Osteocyte (in vitro differentiated cells): ENCODE results near the gene HIRIP3. TPM values are rescaled to one million over a fixed set of nuclear protein-coding genes. Genes with fewer than 3 reads are reported as not detected.

ENCODE experiments used
- DNase-seq: peaks from one replicate; pipeline ENCODE4 v3.0.0; 2021; ENCODE audit warnings: mixed read lengths; ENCODE audit not compliant: unreplicated experiment; ENCODE audit errors: extremely low spot score
- H3K27ac Mint-ChIP-seq: one replicate; pipeline ENCODE4 v1.8.0; 2021; ENCODE audit warnings: mild to moderate bottlenecking, mixed read lengths; ENCODE audit not compliant: unreplicated experiment
- H3K27me3 Mint-ChIP-seq: one replicate; pipeline ENCODE4 v1.8.0; 2021; ENCODE audit warnings: mixed read lengths; ENCODE audit not compliant: unreplicated experiment
- H3K36me3 Mint-ChIP-seq: one replicate; pipeline ENCODE4 v1.8.0; 2021; ENCODE audit warnings: mixed read lengths; ENCODE audit not compliant: unreplicated experiment
- H3K4me1 Mint-ChIP-seq: one replicate; pipeline ENCODE4 v1.8.0; 2021; ENCODE audit warnings: mixed read lengths; ENCODE audit not compliant: unreplicated experiment
- H3K4me3 Mint-ChIP-seq: one replicate; pipeline ENCODE4 v1.8.0; 2021; ENCODE audit warnings: mild to moderate bottlenecking, moderate library complexity, mixed read lengths; ENCODE audit not compliant: unreplicated experiment
- H3K9me3 Mint-ChIP-seq: one replicate; pipeline ENCODE4 v1.8.0; 2021; ENCODE audit warnings: mixed read lengths; ENCODE audit not compliant: unreplicated experiment
- total RNA-seq: library from RNA; stranded (reverse); gene quantifications from 2 replicates; pipeline ENCODE4 v1.2.1, GENCODE V29; 2021
- TF ChIP-seq, protein P1 (sequence below): fragments of 200-600 bp; sonication (generic); IDR thresholded peaks from 2 replicates; pipeline ENCODE4 v1.5.0; 2021; ENCODE audit warnings: antibody characterized with exemption, mild to moderate bottlenecking, moderate library complexity

Gene HIRIP3
- total RNA-seq, 1 donor from 2014 or later, result 12.5 TPM

DNA sequence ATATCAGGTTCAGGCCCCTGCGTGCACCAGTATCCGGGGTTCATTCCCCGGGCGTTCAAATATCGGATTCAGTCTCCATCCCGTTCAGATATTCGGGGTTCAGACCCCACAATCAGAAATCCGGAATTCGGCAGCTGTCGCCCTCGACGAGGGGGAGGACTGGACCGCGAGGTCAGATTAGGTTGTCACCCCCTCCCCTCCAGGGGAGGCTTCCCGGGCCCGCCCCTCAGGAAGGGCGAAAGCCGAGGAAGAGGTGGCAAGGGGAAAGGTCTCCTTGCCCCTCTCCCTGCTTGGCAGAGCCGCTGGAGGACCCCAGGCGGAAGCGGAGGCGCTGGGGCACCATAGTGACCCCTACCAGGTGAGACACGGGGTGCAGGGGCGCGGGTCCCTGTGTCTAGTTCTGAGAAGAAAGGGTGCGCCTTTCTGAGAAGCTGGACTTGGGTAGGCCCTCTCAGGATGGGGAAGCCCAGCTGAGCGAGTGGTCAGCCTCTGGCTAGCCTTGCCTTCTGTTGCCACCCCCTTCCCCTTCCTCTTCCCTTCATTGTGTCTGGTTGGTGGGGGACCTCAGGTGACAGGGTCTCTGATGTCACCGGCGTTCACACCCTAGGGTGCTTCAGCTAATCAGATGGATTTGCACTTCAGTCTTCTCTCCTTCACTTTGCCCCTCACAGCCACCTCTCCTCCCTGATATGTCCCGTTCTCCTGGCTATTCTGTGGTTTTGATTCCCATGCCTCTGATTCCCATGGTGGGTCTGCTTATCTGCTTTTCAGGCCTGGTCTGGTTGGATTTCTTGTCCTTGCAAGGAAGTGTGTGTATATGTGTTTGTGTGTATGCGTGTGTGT is 20.9 kb downstream of the HIRIP3 start:
- DNase-seq, result no peak

DNA sequence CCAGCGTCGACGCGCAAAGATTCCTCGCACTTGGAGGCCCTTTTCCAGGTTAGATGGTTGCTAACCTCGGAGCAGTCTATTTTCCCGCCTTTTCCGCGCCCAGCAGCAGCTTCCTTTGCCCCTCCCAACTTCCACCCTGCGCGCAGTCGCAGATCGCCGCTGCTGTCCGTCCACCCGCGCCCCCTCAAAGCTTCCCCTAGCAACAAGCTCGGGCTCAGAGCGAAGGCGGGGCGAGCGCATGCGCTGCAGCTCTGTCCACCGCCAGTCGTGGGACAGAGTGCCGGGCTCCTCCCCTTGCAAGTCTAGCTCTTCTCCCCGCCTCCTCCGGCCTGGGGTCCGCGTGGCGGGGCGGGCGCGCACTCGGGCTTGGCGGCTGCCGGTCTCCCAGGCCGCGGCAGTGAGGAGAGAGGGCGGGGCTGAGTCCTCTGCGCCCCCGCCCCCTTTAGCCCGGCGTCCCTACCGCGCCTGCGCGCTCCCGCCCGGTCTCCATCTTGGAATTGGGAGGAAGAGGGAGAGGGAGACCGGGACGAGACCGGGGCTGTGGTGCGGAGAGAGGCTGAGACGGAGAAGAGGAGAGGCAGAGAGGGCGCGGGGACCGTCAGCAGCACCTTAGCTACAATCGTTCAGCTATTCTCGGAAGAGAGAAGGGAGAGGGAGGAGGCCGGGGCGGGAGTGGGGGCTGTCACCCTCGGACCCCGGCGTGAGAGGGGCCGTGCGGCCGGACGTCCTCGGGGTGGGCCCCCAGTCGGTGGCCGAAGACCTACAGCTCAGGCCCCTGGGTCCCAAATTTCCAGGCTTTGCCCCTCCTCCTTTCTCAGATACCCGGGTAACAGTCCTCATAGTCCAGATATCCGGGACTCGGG is 21.8 kb downstream of the HIRIP3 start, which contains the start of gene TAOK2:
Gene TAOK2, plus strand, starts transcription at position 485 of the 863 bp plus-strand sequence. CDS start 3,905 bp downstream, outside the sequence.
- TF ChIP-seq, protein P1, sequence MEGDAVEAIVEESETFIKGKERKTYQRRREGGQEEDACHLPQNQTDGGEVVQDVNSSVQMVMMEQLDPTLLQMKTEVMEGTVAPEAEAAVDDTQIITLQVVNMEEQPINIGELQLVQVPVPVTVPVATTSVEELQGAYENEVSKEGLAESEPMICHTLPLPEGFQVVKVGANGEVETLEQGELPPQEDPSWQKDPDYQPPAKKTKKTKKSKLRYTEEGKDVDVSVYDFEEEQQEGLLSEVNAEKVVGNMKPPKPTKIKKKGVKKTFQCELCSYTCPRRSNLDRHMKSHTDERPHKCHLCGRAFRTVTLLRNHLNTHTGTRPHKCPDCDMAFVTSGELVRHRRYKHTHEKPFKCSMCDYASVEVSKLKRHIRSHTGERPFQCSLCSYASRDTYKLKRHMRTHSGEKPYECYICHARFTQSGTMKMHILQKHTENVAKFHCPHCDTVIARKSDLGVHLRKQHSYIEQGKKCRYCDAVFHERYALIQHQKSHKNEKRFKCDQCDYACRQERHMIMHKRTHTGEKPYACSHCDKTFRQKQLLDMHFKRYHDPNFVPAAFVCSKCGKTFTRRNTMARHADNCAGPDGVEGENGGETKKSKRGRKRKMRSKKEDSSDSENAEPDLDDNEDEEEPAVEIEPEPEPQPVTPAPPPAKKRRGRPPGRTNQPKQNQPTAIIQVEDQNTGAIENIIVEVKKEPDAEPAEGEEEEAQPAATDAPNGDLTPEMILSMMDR, result no peak
- Mint-ChIP-seq H3K4me1 (peaks cover 30% of the 10 kb centered on the region), H3K4me3 (peak within 1 kb of the TSS; percentile 98), H3K27me3 (no peaks in the 10 kb centered on the region), H3K9me3 (no peaks in the 10 kb centered on the region), H3K36me3 (peaks cover 15% of the 10 kb centered on the region), H3K27ac (peak within 1 kb of the TSS; percentile 94)
- DNase-seq, result peak; percentile 100

More for the DNA sequence above, 20.9 kb downstream of the HIRIP3 start:
- H3K9me3 Mint-ChIP-seq, result no peaks in the 10 kb centered on the region
- H3K4me1 Mint-ChIP-seq, result peaks cover 30% of the 10 kb centered on the region
- peaks cover 19% of the 10 kb centered on the region for H3K36me3 Mint-ChIP-seq
- peak overlapping the region; percentile 98 for H3K4me3 Mint-ChIP-seq
- H3K27me3 Mint-ChIP-seq, result no peaks in the 10 kb centered on the region
- peak overlapping the region; percentile 94 for H3K27ac Mint-ChIP-seq
- TF ChIP-seq, protein P1, result no peak

DNA sequence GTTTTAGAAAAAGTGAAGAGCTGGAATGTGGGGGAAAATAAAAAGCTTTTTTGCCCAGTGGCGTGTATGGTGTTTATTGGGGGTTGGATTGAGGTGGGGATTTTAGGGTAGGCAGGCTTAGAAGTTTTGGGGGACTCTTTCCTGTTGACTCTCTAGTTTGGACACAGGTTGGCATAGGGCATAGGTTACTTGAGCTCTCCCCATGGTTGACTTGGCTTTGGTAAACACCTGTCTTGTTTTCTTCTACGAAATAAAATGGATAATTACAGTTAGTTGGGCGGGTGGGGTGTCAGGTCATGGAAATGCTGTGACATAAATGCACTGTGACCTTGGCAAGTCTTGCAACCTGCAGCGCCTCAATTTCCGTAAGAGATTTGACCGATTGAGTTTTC is 22.4 kb downstream of the HIRIP3 start:
- peak overlapping the region; percentile 3 for H3K4me3 Mint-ChIP-seq

DNA sequence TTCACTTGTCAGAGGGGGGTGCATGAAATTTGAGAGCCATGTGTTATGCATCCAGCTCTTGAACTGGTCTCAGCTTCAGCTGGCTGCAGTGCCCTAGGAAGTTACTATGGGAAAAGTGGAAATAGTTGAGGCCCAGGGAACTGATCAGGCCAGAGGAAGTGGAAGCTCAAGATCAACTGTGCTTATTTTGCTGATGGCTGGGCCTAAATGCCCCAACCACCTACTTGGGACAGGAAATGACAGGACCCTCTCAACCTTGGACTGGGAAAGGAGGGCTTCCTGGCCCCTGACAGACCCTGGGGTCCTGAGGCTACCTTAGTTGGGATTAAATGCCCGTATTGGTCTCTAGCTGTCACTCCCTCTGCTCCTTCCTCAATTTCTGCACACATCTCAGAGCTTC is 22.9 kb downstream of the HIRIP3 start:
- peaks cover 30% of the 10 kb centered on the region for H3K4me1 Mint-ChIP-seq
- H3K4me3 Mint-ChIP-seq, result no peak overlapping the region

More for the DNA sequence above, 22.4 kb downstream of the HIRIP3 start:
- Mint-ChIP-seq H3K27me3 (no peaks in the 10 kb centered on the region), H3K36me3 (peaks cover 21% of the 10 kb centered on the region), H3K4me1 (peaks cover 30% of the 10 kb centered on the region), H3K27ac (peak overlapping the region; percentile 60), H3K9me3 (no peaks in the 10 kb centered on the region)
- DNase-seq, result no peak
- TF ChIP-seq, protein P1, result no peak

More for the DNA sequence above, 22.9 kb downstream of the HIRIP3 start:
- H3K9me3 Mint-ChIP-seq, result no peaks in the 10 kb centered on the region
- H3K27ac Mint-ChIP-seq, result no peak overlapping the region
- TF ChIP-seq, protein P1, result no peak
- DNase-seq, result no peak
- H3K27me3 Mint-ChIP-seq, result no peaks in the 10 kb centered on the region
- H3K36me3 Mint-ChIP-seq, result peaks cover 21% of the 10 kb centered on the region
